Pancreas (tissue), 10 donors: ENCODE results near the gene PRDM13. TPM values are rescaled to one million over a fixed set of nuclear protein-coding genes. Genes with fewer than 3 reads are reported as not detected.

Experiments
- ATAC-seq, 4 donors: fragments of 200-7000 bp; cut with Tn5 transposase; one replicate each; pipeline versions ENCODE4 v1.8.0 to v1.9.1; 2020; ENCODE audit warnings: mild to moderate bottlenecking in 4 of 4, moderate library complexity in 4 of 4
- DNase-seq, 6 donors: peaks; one replicate each; pipeline ENCODE4 v3.0.0-alpha.2; 2020
- FAIRE-seq: peaks from 2 replicates; lab custom pipeline; 2012; peaks lifted over from hg19 to GRCh38; lab: Jason Lieb, UNC
- H3K27ac ChIP-seq, 4 donors: fragments of 200-600 bp; sonication (generic); 1 replicate in 3 of 4; 2 replicates in 1 of 4; pipeline versions ENCODE4 v1.5.0 to v1.8.0; 2020
- H3K27me3 ChIP-seq, 4 donors: fragments of 200-600 bp; one replicate each; pipeline ENCODE4 v1.8.0; 2021
- H3K36me3 ChIP-seq, 3 donors: fragments of 200-600 bp; sonication (generic) in 1 of 3; one replicate each; pipeline versions ENCODE4 v1.5.0 to v1.8.0; 2020 to 2021
- H3K4me1 ChIP-seq, 3 donors: fragments of 200-600 bp; one replicate each; pipeline ENCODE4 v1.8.0; 2021
- H3K4me3 ChIP-seq, 4 donors: fragments of 200-600 bp; sonication (generic) in 2 of 4; one replicate each; pipeline versions ENCODE4 v1.5.0 to v1.8.0; 2020 to 2021
- H3K9me3 ChIP-seq, 4 donors: fragments of 200-600 bp; one replicate each; pipeline ENCODE4 v1.8.0; 2021
- CTCF ChIP-seq, 4 donors: fragments of 200-600 bp; sonication (generic) in 3 of 4; IDR thresholded peaks; one replicate each; pipeline versions ENCODE4 v1.5.0 to v1.8.0; 2021; ENCODE audit warnings: antibody characterized with exemption in 4 of 4
- WGBS, 2 donors: extraction: QIAGEN DNeasy Blood & Tissue Kit; methylation state at CpG; one replicate each; pipeline ENCODE4 v1.1.7; 2013; 5-methylcytosine and 5-hydroxymethylcytosine counted together
- intact Hi-C, 3 donors: fragments of 100-400 bp; cut with DNase I; formaldehyde crosslinking; loops; one replicate each; pipeline versions ENCODE4 v1.11.1 to v1.14.2; 2022
- polyA plus RNA-seq, 2 donors: library from polyadenylated mRNA; stranded (reverse); fragments of 200-250 nt; gene quantifications; one replicate each; pipeline ENCODE4 v1.2.3, GENCODE V29; 2013
- total RNA-seq, 6 donors: library from RNA; stranded (reverse); fragmentation: NEBNext Ultra II Directional in 4 of 6; extraction: Animal tissue kit (Norgen Biotek cat#: 25700) in 4 of 6; gene quantifications; one replicate each; pipeline versions ENCODE4 v1.2.1 to v1.2.4, GENCODE V29; 2021 to 2023
- donor health status: healthy with polysubstance abuse.
- donor health status: DM: no; HTN: no; CAD: no; lungs with moderate emphysema.
- donor health status: DM: no; HTN: no; CAD: no.
- donor health status: control.
- donor health status: control.
- donor health status: Bipolar disorder and iron deficiency.
- donor health status: DM: yes; HTN: yes; CAD: no.
- donor health status: DM: no; HTN: no; CAD: no.
- donor health status: DM: no; HTN: no; CAD: no.
- donor health status: DM: yes; HTN: yes; CAD: no.

Gene PRDM13
- total and polyA plus RNA-seq, 8 donors, result 0.03 TPM; not detected in 7

GRCh38 chr6:99605911-99606655, 550 bp upstream of the PRDM13 start:
- no peak overlapping the region for H3K4me3 ChIP-seq
- H3K27me3 ChIP-seq, result peaks cover 14 to 85% (median 43%) of the 10 kb centered on the region in 4 donors
- intact Hi-C loops, result no loop called here
- H3K4me1 ChIP-seq, result peaks cover 5 to 17% (median 10%) of the 10 kb centered on the region in 3 donors
- WGBS, 2 donors, result 15 to 16% methylated on average over 16 of the region's 16 CpGs
- peak in 1 of 6 donors; percentile 20 for DNase-seq
- FAIRE-seq, result no peak
- H3K9me3 ChIP-seq, result no peaks in the 10 kb centered on the region
- ATAC-seq, result no peak
- H3K27ac ChIP-seq, result no peak overlapping the region
- no peak for TF ChIP-seq CTCF (IDR thresholded peaks at IDR 0.05)
- H3K36me3 ChIP-seq, result no peaks in the 10 kb centered on the region

GRCh38 chr6:99607416-99608036, 893 bp downstream of the PRDM13 start:
- peaks cover 5 to 17% (median 10%) of the 10 kb centered on the region in 3 donors for H3K4me1 ChIP-seq
- intact Hi-C loops, result no loop called here
- no peak overlapping the region for H3K4me3 ChIP-seq
- no peak for ATAC-seq
- WGBS, 2 donors, result 7 to 10% methylated on average over 34 of the region's 34 CpGs
- no peaks in the 10 kb centered on the region for H3K36me3 ChIP-seq
- no peaks in the 10 kb centered on the region for H3K9me3 ChIP-seq
- H3K27me3 ChIP-seq, result peaks cover 23 to 81% (median 47%) of the 10 kb centered on the region in 4 donors
- no peak for TF ChIP-seq CTCF (IDR thresholded peaks at IDR 0.05)
- FAIRE-seq, result no peak
- DNase-seq, result peak in 1 of 6 donors; percentile 65
- H3K27ac ChIP-seq, result no peak overlapping the region

GRCh38 chr6:99608059-99608885, 1.6 kb downstream of the PRDM13 start:
- DNase-seq, result peak in 1 of 6 donors; percentile 36
- intact Hi-C loops, result no loop called here

GRCh38 chr6:99608886-99609482, 2.4 kb downstream of the PRDM13 start:
- Histone ChIP-seq H3K36me3 (no peaks in the 10 kb centered on the region), H3K4me3 (no peak overlapping the region), H3K27me3 (peaks cover 23 to 81% (median 46%) of the 10 kb centered on the region in 4 donors), H3K4me1 (peaks cover 2 to 9% (median 7%) of the 10 kb centered on the region in 3 donors), H3K27ac (no peak overlapping the region), H3K9me3 (no peaks in the 10 kb centered on the region)
- no peak for DNase-seq
- ATAC-seq, result no peak
- 9 to 10% methylated on average over 24 of the region's 24 CpGs for WGBS, 2 donors
- FAIRE-seq, result no peak
- no peak for TF ChIP-seq CTCF (IDR thresholded peaks at IDR 0.05)
- intact Hi-C loops, result no loop called here

More at GRCh38 chr6:99608059-99608885, 1.6 kb downstream of the PRDM13 start:
- Histone ChIP-seq H3K27me3 (peaks cover 23 to 81% (median 49%) of the 10 kb centered on the region in 4 donors), H3K36me3 (no peaks in the 10 kb centered on the region), H3K4me3 (no peak overlapping the region), H3K27ac (no peak overlapping the region), H3K4me1 (peaks cover 5 to 13% (median 6%) of the 10 kb centered on the region in 3 donors), H3K9me3 (no peaks in the 10 kb centered on the region)
- WGBS, 2 donors, result 6 to 7% methylated on average over 29 of the region's 29 CpGs
- no peak for TF ChIP-seq CTCF (IDR thresholded peaks at IDR 0.05)
- FAIRE-seq (no peak), ATAC-seq (no peak)
